Astrocyte (in vitro differentiated cells and primary cell): ENCODE results near the gene CDC26.

Experiments
- CTCF ChIP-seq: IDR thresholded peaks from 2 replicates; pipeline ENCODE4 v1.5.1; 2011; ENCODE audit warnings: low read depth, mild to moderate bottlenecking, inconsistent platforms, low read length, moderate library complexity; ENCODE audit not compliant: insufficient read depth
- EZH2 ChIP-seq: IDR thresholded peaks from 2 replicates; pipeline ENCODE4 v1.6.1; 2012; ENCODE audit warnings: mild to moderate bottlenecking, low read length, inconsistent platforms; ENCODE audit not compliant: insufficient read depth

GRCh38 chr9:113298311-113298710, 22.9 kb upstream of the CDC26 start:
- TF ChIP-seq CTCF (no peak), EZH2 (no peak)
